GM08714 (cell line): Measurements from ENCODE around the gene ATAD3A.
"Not testable (repeated sequence)": the region's sequence is repeated elsewhere in the genome, so short reads cannot be mapped to it uniquely, and the experiment has no call there.

Experiments used
- H3K4me3 ChIP-seq: fragments of 200-500 bp; sonication (Bioruptor generic); 2 replicates; pipeline ENCODE4 v1.5.1; 2014; ENCODE audit warnings: mild to moderate bottlenecking, low read length, inconsistent platforms
- ZNF274 ChIP-seq: IDR thresholded peaks from 2 replicates; pipeline ENCODE4 v1.6.1; 2012; ENCODE audit warnings: mild to moderate bottlenecking, low read depth, low read length

The ATAD3A gene

GRCh38 chr1:1511533-1512285, at the start of gene ATAD3A:
ATAD3A (plus strand) TSS chr1:1512162; CDS start chr1:1512269, 107 bp downstream.
- peak within 1 kb of the TSS; percentile 84 for H3K4me3 ChIP-seq
- no peak for TF ChIP-seq ZNF274

GRCh38 chr1:1462318-1462966, 49.5 kb upstream of the ATAD3A start:
- H3K4me3 ChIP-seq: no peak overlapping the region
- TF ChIP-seq ZNF274: no peak

GRCh38 chr1:1463312-1463711, 48.6 kb upstream of the ATAD3A start:
- no peak for TF ChIP-seq ZNF274

GRCh38 chr1:1468196-1468985, 43.6 kb upstream of the ATAD3A start:
- not testable (repeated sequence) for H3K4me3 ChIP-seq

More at GRCh38 chr1:1463312-1463711, 48.6 kb upstream of the ATAD3A start:
- H3K4me3 ChIP-seq: no peak overlapping the region

GRCh38 chr1:1470626-1471388, 41.2 kb upstream of the ATAD3A start:
- TF ChIP-seq ZNF274: no peak
- H3K4me3 ChIP-seq: peak overlapping the region; percentile 97

GRCh38 chr1:1471389-1472052, 40.4 kb upstream of the ATAD3A start, which contains the start of gene ATAD3B:
ATAD3B (plus strand) TSS chr1:1471765; CDS start chr1:1471885, 120 bp downstream.
- H3K4me3 ChIP-seq: peak within 1 kb of the TSS; percentile 97
- TF ChIP-seq ZNF274: no peak

- H3K4me3 ChIP-seq: peak overlapping the region; percentile 97
Measured at GRCh38 chr1:1472053-1472876, 39.7 kb upstream of the ATAD3A start.

- not testable (repeated sequence) for H3K4me3 ChIP-seq
Measured at GRCh38 chr1:1476011-1476410, 36.0 kb upstream of the ATAD3A start.

GRCh38 chr1:1477206-1477605, 34.8 kb upstream of the ATAD3A start:
- TF ChIP-seq ZNF274: no peak
- H3K4me3 ChIP-seq: no peak overlapping the region

- H3K4me3 ChIP-seq: no peak overlapping the region
- no peak for TF ChIP-seq ZNF274
Measured at GRCh38 chr1:1479547-1480487, 32.1 kb upstream of the ATAD3A start.

- H3K4me3 ChIP-seq: not testable (repeated sequence)
Measured at GRCh38 chr1:1480488-1480867, 31.5 kb upstream of the ATAD3A start.

GRCh38 chr1:1481811-1482210, 30.2 kb upstream of the ATAD3A start:
- not testable (repeated sequence) for H3K4me3 ChIP-seq
